ENCODE data around the gene ATP11A. TPM values are rescaled to one million over a fixed set of nuclear protein-coding genes. Genes with fewer than 3 reads are reported as not detected.
A peak's percentile ranks its signal among the peaks of the same experiment; 100 is the strongest.

Gene ATP11A
- total RNA-seq, 1 donor from 2014 or later, result 23.7 TPM

- peak; percentile 81 for DNase-seq (ENCODE audit: low read depth, low spot score)
Observed at GRCh38 chr13:112722433-112723263, 32.8 kb downstream of the ATP11A start.

DNA sequence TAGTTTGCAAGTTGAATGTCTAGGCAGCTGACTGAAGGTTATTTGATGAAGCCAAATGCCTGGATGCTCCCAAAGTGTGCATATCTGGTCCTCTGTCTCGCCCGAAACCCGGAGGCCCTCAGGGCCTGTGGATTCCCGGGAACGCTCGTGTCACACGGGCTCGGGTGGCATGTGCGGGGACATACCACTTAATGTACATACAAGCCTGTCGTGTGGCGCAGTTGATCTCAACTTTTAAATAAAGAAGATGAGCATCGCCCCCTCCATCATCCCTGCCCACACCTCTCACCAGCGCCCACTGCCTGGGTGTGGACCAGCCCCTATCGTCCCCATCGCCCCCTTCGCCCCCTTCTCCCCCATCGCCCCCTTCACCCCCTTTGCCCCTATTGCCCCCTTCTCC, 33.9 kb downstream of the ATP11A start:
- DNase-seq (ENCODE audit: low read depth, low spot score), result no peak

- no peak for DNase-seq (ENCODE audit: low read depth, low spot score)
Observed at GRCh38 chr13:112724788-112725345, 35.0 kb downstream of the ATP11A start.

- no peak for DNase-seq (ENCODE audit: low read depth, low spot score)
Observed at GRCh38 chr13:112725346-112726015, 35.6 kb downstream of the ATP11A start.

- DNase-seq (ENCODE audit: low read depth, low spot score), result no peak
Observed at GRCh38 chr13:112726016-112726767, 36.4 kb downstream of the ATP11A start.

- no peak for DNase-seq (ENCODE audit: low read depth, low spot score)
Observed at GRCh38 chr13:112727581-112727980, 37.7 kb downstream of the ATP11A start.

- no peak for DNase-seq (ENCODE audit: low read depth, low spot score)
Observed at GRCh38 chr13:112728375-112729126, 38.7 kb downstream of the ATP11A start.

- no peak for DNase-seq (ENCODE audit: low read depth, low spot score)
Observed at GRCh38 chr13:112729408-112729807, 39.6 kb downstream of the ATP11A start.

DNA sequence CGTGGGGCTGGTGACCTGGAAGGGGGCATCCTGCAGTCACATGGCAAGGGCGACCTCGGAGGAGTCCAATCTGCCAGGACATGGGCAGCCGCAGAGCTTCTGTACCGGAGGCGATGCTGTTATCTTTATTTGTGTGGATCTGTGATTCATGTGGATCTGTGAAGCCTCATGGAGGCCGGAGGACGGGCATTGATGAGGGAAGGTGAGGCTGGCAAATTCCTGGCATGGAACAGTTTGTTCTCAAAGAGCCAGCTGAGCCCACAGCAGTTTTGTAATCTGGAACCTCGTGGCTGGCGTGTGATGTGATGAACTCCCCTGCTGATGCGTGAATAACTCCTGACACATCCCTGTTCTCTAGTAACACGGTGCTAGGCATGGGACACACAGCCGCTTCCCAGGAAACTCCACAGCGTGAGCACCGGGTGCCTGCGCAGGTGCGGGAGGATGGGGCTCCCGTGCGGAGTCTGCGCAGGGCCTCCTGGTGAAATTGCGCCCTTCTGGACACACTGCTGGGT, 40.4 kb downstream of the ATP11A start:
- DNase-seq (ENCODE audit: low read depth, low spot score), result no peak

GRCh38 chr13:112731667-112732616, 42.1 kb downstream of the ATP11A start:
- no peak for DNase-seq (ENCODE audit: low read depth, low spot score)

- no peak for DNase-seq (ENCODE audit: low read depth, low spot score)
Observed at GRCh38 chr13:112732679-112733078, 42.8 kb downstream of the ATP11A start.

GRCh38 chr13:112733112-112733511, 43.3 kb downstream of the ATP11A start:
- DNase-seq (ENCODE audit: low read depth, low spot score), result no peak

- DNase-seq (ENCODE audit: low read depth, low spot score), result no peak
Observed at GRCh38 chr13:112733661-112734379, 44.0 kb downstream of the ATP11A start.

- no peak for DNase-seq (ENCODE audit: low read depth, low spot score)
Observed at GRCh38 chr13:112734696-112735547, 45.1 kb downstream of the ATP11A start.

GRCh38 chr13:112735791-112736190, 46.0 kb downstream of the ATP11A start:
- no peak for DNase-seq (ENCODE audit: low read depth, low spot score)

DNA sequence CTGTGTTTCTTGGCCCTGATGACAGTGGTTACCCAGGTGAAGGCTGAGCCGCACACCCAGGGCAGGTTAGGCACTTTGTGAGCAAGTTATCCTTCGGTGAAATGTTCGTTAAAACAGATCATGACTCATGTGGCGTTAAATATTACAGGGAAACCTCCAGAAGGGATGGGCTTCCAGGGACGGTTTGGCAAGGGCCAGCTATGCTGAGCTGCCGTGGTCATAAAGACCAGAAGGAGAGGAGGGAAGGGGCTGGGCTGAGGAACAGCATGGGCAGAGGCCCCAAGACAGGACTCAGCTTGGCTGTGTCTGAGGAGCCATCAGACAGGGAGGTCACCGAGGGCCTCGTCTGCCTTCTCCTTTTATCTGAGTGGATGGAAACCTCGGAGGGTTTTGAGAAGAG, 47.5 kb downstream of the ATP11A start:
- DNase-seq (ENCODE audit: low read depth, low spot score), result no peak

GRCh38 chr13:112738606-112739005, 48.8 kb downstream of the ATP11A start:
- no peak for DNase-seq (ENCODE audit: low read depth, low spot score)

DNA sequence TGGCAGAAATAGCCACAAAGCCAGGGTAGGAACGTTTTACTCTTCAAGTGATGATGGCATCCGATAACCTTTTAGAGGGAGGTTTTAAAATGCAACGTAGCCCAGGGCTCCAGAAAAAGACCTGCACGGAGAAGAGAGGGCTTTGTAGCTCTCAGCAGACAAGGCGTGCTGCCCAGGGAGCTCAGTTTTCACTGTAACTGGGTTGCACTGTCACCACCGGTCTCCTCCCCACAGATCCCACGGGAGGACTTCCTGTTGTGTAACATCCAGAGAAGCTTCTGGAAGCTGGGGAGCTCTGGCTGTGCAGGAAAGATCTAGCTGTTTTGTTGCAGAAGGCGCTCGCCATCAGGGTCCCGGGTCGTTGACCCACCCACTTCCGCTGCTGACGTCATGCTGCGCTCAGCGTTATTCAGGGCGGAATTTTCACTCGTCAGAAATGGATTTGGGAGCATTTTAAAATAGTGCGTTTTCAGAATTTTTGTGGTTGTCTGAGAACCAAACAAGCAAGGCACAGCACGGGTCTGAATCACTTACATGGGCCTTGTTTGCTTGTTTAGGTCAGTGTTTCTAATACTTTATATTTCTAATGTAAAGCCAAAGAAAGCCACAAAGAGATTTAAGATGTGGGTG, 50.8 kb downstream of the ATP11A start:
- no peak for DNase-seq (ENCODE audit: low read depth, low spot score)

All from pulmonary artery endothelial cell (primary cell).